Effector CD4-positive, alpha-beta T cell (primary cell): ENCODE measurements around the gene VASN.
"Not testable (repeated sequence)": the region's sequence is repeated elsewhere in the genome, so short reads cannot be mapped to it uniquely, and the experiment has no call there.

Experiments used
- DNase-seq: peaks from one replicate; pipeline ENCODE4 v3.0.0-alpha.2; 2020

VASN gene

DNA sequence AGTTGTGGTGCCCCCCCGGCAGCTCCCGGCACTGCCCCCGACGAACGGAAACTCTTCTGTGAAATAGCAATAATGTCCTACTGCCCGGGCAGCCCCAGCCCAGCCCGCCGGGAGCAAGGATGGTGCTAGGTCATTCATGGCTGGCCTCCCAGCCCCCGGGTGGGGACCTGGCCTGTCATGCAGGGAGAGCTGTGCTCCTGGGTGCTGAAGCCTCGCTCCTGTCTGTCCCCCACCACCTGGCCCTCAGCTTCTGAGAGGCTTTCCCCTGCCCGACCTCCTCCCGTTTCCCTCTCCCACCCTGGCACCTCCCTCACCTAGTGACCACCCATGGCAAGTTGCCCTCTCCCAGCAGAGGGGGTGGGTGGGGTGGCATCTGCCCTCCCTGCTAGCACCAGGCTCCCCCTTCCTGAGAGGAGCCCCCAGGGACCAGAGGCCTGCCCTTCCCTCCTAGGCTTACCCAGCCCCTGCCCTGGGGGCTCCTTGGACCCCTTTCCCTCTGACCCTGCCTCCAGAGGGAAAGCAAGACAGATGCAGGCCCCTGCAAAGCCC is 34.0 kb upstream of the VASN start:
- DNase-seq: no peak

DNA sequence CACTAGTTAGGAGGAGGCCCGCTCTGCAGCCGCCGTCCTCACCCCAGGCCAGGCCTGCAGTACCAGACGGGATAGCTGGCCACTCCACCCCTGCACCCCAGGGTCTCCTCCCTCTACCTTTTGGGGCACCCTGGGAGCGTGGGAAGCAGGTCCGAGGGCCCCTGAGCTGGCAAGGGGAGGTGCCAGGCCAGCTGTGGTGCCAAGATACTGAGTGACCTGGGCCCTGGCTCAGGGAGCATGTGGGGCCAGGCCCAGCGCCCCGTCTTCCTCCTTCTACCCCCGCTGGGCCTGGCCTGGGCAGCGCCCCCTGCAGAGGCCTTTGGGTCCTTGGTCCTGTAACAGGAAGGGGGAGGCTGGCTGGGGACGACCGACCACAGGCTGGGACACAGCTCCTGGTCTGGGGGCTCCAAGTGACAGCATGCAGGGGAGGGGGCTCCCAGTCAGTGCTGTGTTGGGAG is 33.5 kb upstream of the VASN start:
- DNase-seq: no peak

DNA sequence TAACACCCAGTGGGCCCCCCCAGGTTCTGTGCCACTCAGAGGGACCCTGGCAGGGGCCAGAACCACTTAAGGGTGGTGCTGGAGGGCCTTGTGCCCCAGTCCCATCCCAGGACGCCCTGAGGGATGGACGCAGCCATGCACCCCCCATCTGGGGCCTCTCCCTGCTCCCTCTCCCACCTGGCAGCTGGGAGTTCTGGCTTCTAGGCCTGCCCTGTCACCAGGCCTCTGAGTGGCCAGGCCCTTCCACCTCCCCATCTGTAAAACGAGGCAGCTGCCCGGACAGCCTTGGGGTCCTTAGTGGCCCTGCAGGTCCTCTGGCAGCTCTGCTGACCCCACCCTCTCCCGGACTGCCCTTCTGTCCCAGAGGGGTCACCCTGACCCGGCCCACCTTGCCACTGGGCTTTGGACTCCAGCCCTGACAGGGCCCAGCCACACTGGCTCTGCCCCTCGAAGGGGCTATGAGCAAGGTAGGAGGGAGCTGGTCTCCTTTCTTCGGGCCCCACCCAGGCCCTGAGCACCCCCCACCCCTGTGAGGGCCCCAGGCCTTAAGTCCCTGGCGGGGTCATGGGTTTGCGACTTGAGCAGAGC is 32.8 kb upstream of the VASN start:
- DNase-seq: no peak

DNA sequence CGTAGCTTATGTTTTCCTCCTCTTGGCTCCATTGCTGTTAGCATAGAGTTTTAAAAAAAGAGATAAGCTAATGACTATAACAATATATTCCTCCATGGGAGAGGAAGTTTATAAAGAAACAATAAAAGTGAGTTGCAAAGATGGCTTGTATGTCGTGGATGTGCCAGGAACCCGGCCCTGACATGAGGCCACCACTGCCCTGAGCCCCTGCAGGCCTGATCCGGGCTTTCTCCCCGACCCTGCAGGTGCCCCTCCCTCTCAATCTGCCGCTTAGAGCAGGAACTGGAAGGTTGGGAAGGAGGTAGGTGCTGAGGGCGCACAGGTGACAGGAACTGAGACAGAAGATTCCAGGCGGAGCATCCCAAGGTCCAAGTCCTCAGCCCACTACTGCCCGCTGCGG is 32.2 kb upstream of the VASN start:
- DNase-seq: no peak

DNA sequence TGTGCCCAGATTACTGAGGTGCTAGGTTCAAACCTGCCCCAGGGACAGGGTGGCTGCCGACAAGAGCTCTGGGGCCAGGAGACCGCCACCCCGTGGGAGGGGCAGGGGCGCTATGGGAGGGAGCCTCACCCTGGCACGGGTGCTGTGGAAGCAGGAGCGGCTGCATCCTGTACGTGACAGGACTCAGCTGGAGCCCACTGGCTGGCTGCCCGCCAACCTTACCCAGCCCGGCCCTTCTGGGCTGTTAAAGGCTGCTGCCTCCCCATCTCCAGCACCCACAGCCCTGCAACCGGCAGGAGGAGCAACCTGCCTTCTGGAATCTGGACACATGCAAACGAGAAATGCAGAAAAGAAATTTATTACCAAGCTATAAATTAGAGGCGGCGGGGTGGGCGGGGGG is 31.7 kb upstream of the VASN start:
- no peak for DNase-seq

DNA sequence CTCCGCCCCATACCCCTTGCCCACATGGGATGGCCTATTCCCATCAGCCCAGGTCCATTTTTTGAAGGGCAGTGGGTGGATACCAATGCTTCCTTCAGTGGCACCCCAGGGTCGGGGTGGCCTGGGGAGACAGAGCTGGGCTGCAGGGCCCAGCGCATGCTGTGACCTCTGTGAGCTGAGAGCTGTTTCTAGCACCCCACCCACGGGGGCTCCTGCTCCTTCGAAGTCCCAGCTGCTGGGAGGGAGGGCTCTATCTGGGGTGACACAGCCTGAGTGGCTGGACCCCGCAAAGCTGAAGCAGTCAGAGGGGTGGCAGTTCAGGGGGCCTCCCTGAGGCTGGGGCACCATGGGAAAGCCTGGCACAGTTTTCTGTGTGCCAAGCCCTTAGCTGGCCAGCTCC is 31.2 kb upstream of the VASN start:
- DNase-seq: no peak

DNA sequence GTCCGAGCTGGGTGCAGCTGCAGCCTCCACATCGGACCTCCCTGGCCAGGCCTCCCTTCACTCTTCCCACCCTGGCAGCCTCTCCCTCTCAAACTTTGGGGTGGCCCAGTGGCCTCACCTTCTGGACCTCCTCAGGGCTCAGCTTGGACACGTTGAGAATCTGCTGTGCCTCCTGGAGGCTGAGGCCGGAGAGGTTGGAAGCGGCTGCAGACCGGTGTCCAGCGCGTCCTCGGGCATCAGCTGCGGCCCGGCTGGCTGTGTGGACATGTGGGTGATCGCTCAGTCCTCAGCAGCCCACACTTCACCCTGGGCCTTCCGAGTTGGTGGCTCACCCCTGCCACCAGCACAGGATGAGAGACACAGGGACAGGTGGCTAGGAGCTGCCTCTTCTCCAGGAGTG is 30.4 kb upstream of the VASN start:
- DNase-seq: no peak

DNA sequence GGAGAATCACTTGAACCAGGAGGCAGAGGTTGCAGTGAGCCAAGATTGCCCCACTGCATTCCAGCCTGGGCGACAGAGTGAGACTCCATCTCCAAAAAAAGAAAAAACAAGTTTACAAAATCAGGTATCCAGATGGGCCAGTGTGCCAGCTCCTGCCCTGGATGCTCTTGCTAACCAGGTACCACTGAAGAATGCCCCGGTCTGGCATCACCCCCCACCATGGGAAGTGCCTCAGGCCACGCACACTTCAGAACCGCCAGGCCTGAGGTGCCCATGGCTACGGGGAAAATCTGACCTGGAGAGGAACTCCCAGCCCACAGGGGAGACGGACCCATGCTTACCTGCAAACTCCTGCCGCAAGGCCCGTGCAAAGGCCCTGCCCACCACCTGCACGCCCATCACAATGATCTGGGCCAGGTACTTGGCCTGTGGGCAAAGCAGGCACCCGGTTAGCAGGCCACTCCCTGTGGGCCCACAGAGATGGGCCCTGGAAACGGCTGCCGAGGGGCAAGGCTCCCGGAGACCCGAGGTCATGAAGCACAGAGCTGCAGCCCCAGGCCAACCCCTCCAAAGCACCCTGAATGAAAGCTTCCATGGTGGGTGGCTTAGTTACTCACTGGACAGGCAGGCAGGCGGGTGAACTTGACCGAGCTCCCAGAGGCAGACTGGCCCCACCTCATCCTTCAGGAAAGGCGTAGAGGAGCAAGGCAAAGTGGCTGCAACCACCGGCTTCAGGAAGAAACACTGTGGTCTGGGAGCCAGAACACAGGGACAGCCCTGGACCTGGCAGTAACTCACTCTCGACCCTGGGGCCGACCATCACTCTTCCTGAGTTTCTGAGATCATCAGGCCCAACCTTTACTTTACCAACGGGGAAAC is 28.5 kb upstream of the VASN start:
- DNase-seq: no peak

DNA sequence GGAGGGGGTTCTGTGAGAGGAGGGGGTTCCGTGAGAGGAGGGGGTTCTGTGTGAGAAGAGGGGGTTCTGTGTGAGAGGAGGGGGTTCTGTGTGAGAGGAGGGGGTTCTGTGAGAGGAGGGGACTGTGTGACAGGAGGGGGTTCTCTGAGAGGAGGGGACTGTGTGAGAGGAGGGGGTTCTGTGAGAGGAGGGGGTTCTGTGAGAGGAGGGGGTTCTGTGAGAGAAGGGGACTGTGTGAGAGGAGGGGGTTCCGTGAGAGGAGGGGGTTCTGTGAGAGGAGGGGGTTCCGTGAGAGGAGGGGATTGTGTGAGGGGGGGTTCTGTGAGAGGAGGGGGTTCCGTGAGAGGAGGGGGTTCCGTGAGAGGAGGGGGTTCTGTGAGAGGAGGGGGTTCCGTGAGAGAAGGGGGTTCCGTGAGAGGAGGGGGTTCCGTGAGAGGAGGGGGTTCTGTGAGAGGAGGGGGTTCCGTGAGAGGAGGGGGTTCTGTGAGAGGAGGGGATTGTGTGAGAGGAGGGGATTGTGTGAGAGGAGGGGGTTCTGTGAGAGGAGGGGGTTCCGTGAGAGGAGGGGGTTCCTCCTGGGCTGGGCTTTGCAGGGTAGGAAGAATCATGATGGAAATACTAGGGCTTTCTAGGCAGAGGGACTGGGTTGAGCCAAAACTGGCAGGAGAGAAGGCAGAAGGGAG is 27.2 kb upstream of the VASN start:
- not testable (repeated sequence) for DNase-seq

DNA sequence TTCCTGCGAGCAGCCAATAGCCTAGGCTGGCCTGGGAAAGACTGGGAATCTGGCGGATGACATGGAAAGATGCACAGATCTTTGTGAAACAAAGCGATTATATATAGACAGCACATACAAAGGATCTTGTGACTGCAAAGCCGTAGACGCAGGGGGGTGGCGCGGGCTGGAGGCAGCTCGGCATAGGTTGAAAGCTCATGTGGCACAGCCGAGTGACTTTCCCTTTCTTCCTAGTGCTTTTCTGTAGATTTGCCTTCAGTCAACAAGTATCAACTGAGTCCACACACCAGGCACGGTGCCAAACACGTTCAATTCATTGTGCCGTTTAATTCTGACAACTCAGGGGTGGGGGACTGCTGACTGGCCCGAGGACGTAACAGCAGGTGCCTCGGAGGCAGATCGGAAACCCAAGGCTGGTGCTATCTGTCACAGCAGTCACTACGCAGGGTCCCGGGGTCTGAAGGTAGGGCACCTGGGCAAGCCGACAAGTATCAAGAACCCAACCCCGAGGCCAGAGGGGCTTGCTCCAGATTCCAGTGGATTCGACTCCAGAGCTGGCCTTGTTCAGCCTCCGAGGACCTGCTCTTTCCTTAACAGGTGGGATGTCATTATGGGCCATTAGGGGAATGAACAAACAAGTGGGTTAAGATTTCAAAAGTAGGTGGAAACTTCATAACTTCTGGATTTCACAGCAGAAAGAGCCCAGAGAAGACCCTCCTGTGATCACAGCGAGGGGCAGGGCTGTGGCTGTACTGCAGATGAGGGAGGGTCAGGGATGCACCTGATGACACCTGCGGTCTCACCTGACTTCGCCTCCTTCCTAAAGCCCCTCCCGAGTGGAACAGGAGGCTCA is 26.4 kb upstream of the VASN start:
- DNase-seq: no peak

DNA sequence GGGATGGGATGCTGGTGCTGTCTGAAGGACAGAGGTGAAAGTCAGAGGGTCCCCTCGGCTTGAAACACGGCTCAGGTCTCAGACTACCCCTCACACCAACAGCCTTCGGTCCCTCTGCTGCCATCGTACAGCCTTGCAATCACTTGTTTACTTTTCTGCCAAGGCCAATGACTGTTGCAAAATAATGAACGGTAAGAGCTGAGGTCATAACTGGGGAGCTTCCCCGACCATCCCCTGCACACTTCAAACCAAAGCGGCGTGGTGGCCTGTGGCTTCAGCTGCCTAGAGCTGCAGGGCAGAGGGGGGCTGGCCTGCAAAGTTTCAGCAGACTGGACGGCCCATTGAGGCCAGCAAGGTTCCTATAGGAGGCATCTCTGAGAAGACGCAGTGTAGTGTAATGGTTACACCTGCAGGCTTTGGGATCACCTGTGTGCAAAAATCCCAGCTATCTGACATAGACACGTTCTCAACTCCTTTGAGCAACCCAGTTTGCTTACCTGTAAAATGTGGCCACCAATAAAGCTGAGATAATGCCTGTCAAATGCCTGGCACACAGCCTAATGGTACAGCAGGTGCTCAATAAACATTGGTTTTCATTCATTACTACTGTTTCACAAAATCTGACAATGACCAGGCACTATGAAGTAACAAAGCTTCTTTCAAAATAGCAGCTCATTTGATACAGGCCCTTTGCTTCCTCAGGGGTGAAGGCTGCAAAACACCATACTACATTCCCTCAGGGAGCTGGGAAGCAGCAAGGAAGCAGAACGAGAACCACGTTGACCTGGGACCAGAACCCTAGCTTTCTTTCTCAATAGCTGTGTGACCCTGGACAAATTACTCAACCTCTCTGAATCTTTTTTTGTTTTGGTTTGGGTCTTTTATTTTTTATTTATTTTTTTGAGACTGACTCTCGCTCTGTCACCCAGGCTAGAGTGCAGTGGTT is 25.5 kb upstream of the VASN start:
- no peak for DNase-seq

DNA sequence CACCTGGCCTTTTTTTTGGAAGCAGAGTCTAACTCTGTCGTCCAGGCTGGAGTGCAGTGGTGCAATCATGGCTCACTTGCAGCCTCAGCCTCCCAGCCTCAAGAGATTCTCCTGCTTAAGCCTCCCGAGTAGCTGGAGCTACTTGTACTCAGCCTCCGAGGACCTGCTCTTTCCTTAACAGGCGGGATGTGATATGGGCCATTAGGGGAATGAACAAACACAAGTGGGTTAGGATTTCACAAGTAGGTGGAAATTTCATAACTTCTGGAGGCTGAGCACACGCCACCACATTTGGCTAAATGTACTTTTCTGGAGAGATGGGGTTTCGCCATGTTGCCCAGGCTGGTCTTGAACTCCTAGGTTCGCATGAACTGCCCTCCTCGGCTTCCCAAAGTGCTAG is 24.6 kb upstream of the VASN start:
- DNase-seq: no peak

DNA sequence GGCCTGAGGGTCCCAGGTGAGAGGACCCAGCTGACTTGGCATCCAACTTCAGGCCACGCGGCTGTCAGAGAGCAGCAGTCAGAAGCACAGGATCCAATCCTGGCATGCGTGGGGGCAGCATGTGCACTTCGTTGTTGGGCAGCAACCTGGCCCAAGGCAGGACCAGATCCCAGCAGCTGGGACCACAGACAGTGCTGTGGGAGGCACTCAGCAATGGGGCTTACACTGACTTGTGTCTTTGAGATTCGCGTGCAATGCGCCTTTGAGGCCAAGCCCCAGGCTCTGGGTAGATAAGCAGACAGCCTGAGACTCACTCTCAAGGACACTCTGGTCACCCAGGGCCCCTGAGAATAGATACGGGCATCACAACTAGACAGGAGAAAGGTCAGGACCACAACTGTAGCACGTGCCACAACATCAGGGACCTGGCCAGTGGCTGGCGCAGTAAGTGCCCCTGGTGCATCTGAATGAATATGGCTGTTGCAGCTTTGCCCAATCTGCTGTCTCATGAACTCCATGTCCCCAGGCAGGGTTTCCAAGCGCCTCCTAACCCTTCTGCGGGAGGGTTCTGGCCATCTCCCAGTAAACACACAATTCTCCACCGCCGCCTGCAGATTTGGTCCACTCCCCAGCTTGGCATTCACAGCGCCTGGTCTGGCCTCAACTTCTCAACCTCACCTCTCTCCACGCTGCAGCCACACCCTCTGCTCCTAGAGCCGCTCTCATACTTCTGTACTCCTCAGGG is 23.7 kb upstream of the VASN start:
- DNase-seq: no peak

DNA sequence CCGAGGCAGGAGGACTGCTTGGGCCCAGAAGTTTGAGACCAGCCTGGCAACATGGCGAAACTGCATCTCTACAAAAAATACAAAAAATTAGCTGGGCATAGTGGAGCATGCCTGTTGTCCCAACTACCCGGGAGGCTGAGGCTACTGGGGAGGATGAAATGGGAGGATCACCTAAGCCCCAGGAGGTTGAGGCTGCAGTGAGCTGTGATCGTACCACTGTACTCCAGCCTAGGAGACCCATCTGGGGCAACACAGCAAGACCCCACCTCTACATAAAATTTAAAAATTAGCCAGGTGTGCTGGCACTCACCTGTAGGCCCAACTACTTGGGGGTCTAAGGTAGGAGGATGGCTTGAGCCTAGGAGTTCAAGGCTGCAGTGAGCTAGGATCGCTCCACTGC is 22.3 kb upstream of the VASN start:
- DNase-seq: no peak

DNA sequence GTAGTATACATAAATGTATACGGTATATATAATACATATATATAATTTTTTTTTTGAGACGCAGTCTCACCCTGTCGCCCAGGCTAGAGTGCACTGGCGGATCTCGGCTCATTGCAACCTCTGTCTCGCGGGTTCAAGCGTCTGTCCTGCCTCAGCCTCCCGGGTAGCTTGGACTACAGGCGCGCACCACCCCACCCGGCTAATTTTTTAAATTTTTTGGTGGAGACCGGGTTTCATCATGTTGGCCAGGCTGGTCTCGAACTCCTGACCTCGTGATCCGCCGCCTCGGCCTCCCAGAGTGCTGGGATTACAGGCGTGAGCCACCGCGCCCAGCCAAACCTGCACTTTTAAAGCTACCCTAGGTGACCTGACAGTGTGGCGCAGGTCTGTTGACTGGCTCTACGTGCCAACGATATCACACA is 21.3 kb upstream of the VASN start:
- no peak for DNase-seq

DNA sequence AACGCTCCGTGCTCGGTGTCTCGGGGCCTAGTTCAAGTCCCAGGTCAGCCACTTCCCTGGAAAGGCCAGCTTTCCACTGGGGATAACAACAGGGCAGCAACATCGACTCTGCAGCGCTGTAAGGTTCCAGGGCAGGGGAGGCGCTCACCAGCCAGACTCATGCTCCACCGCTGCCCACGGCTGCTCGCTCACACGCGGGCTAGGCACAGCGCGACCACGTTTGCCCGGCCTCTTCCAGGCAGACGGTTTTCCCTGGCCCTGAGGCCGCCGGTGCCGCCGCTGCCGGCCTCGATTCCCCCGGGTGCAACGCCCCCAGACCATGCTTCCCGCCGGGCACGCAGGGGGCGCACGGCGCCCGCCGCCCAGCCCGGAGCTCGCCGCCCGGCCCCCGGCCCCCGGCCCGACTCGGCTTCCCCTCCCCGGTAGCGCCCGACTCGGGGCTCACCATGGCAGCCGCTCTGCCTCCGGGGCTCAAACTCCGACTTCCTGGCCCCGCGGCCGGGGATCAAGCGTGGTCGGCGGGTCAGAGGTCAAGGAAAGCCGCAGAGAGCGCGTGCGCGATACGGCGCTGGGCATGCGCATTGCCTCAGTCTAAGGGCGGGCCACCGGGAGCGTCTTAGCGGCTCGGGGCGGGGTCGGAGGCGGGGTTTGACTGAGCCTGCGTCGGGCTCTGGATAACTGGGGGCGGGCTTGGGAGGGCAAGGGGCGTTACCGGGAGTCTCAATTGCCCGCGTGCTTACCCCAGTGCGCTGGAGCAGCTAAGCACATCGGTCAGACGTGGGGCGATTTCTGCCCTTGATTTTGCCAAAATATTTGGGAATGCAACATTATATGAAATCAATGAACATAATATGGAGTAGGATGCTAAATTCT is 20.6 kb upstream of the VASN start, which contains the start of gene PAM16:
PAM16 (minus strand) TSS at position 535 of the 873 bp plus-strand sequence; CDS start at position 448, 87 bp downstream.
- DNase-seq: peak; percentile 95

DNA sequence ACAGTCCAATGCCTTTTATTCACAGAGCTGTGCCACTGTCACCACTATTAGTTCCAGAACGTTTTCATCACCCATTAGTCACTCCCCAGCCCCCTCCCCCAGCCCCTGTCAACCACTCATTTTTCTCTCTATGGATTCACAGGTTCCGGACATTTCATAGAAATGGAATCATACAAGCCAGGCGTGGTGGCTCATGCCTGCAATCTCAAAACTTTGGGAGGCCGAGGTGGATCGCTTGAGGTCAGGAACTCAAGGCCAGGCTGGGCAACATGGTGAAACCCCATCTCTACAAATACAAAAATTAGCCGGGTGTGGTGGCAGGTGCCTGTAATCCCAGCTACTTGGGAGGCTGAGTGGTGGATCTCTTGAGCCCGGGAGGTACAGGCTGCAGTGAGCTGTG is 19.8 kb upstream of the VASN start:
- no peak for DNase-seq

DNA sequence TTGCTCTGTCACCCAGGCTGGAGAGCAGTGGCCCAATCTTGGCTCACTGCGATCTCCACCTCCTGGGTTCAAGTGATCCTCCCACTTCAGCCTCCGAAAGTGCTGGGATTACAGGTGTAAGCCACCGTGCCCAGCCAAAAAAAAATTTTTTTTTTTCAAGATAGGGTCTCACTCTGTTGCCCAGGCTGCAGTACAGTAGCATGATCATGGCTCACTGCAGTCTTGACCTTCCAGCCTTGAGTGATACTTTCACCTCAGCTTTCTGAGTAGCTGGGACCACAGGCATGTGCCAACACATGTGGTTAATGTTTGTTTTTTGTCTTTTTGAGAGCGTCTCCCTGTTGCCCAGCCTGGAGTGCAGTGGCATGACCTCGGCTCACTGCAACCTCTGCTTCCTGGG is 18.8 kb upstream of the VASN start:
- DNase-seq: no peak

DNA sequence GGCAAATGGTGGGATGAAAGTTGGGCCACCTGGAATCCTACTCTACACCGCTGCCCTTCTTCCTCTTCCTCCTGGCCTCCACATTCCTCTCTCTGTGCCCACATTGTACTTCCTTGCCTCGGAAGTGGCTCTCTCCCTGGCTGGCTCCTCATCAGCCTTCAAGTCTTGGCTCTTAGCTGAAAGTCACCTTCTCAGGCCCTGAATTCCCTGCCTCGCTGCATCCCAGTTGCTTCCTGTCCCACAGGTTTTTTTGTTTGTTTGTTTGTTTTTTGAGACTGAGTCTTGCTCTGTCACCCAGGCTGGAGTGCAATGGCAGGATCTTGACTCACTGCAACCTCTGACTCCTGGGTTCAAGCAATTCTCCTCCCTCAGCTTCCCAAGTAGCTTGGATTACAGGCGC is 18.0 kb upstream of the VASN start:
- no peak for DNase-seq
